Measurements from ENCODE around the gene CYP4F22. TPM values are rescaled to one million over a fixed set of nuclear protein-coding genes. Genes with fewer than 3 reads are reported as not detected.

CYP4F22 gene
- total RNA-seq, 1 donor from 2014 or later: not detected

- H3K4me1 Mint-ChIP-seq: peaks cover 6% of the 10 kb centered on the region
- no peak overlapping the region for H3K4me3 Mint-ChIP-seq
- no peak overlapping the region for H3K27ac Mint-ChIP-seq
- peaks cover 21% of the 10 kb centered on the region for H3K27me3 Mint-ChIP-seq
- CTCF ChIA-PET: no interaction called here
- no peaks in the 10 kb centered on the region for H3K36me3 Mint-ChIP-seq (ENCODE audit: low read depth)
- intact Hi-C loops (cut with micrococcal nuclease): no loop called here
- no peaks in the 10 kb centered on the region for H3K9me3 Mint-ChIP-seq
- ATAC-seq (ENCODE audit: low read depth) (no peak), DNase-seq (no peak)
- POLR2A ChIA-PET: no interaction called here
- TF ChIP-seq CTCF (IDR thresholded peaks at IDR 0.05): no peak
Measured at GRCh38 chr19:15584095-15584494, 75.8 kb downstream of the CYP4F22 start.

- DNase-seq: peak; percentile 75
- TF ChIP-seq CTCF (IDR thresholded peaks at IDR 0.05): no peak
- peaks cover 21% of the 10 kb centered on the region for H3K27me3 Mint-ChIP-seq
- no peak overlapping the region for H3K27ac Mint-ChIP-seq
- H3K9me3 Mint-ChIP-seq: no peaks in the 10 kb centered on the region
- ChIA-PET POLR2A (no interaction called here), CTCF (no interaction called here)
- H3K36me3 Mint-ChIP-seq (ENCODE audit: low read depth): no peaks in the 10 kb centered on the region
- no peak overlapping the region for H3K4me3 Mint-ChIP-seq
- intact Hi-C loops (cut with micrococcal nuclease): no loop called here
- H3K4me1 Mint-ChIP-seq: peaks cover 6% of the 10 kb centered on the region
- peak; percentile 88 for ATAC-seq (ENCODE audit: low read depth)
Measured at GRCh38 chr19:15584541-15585115, 76.3 kb downstream of the CYP4F22 start.

- ChIA-PET POLR2A (interaction anchor here (0.7 kb wide), 1 partner anchor 646 kb away, joined by 3 read pairs; no protein-coding TSS in a partner anchor), CTCF (no interaction called here)
- Mint-ChIP-seq H3K27ac (no peak overlapping the region), H3K9me3 (no peaks in the 10 kb centered on the region), H3K27me3 (peaks cover 24% of the 10 kb centered on the region), H3K4me1 (peaks cover 6% of the 10 kb centered on the region), H3K4me3 (no peak overlapping the region), H3K36me3 (ENCODE audit: low read depth) (no peaks in the 10 kb centered on the region)
- no peak for DNase-seq
- intact Hi-C loops (cut with micrococcal nuclease): no loop called here
- no peak for TF ChIP-seq CTCF (IDR thresholded peaks at IDR 0.05)
- no peak for ATAC-seq (ENCODE audit: low read depth)
Measured at GRCh38 chr19:15587663-15588062, 79.3 kb downstream of the CYP4F22 start.

- H3K36me3 Mint-ChIP-seq (ENCODE audit: low read depth): no peaks in the 10 kb centered on the region
- intact Hi-C loops (cut with micrococcal nuclease): no loop called here
- H3K9me3 Mint-ChIP-seq: no peaks in the 10 kb centered on the region
- ChIA-PET CTCF (no interaction called here), POLR2A (no interaction called here)
- TF ChIP-seq CTCF (IDR thresholded peaks at IDR 0.05): no peak
- H3K4me1 Mint-ChIP-seq: peaks cover 6% of the 10 kb centered on the region
- H3K4me3 Mint-ChIP-seq: no peak overlapping the region
- peaks cover 25% of the 10 kb centered on the region for H3K27me3 Mint-ChIP-seq
- DNase-seq (no peak), ATAC-seq (ENCODE audit: low read depth) (no peak)
- no peak overlapping the region for H3K27ac Mint-ChIP-seq
Measured at GRCh38 chr19:15588265-15588664, 79.9 kb downstream of the CYP4F22 start.

- intact Hi-C loops (cut with micrococcal nuclease): no loop called here
- DNase-seq (no peak), ATAC-seq (ENCODE audit: low read depth) (no peak)
- peaks cover 31% of the 10 kb centered on the region for H3K27me3 Mint-ChIP-seq
- no peak for TF ChIP-seq CTCF (IDR thresholded peaks at IDR 0.05)
- H3K4me3 Mint-ChIP-seq: no peak overlapping the region
- ChIA-PET POLR2A (interaction anchor here (0.5 kb wide), 1 partner anchor 885 kb away, joined by 3 read pairs; no protein-coding TSS in a partner anchor), CTCF (no interaction called here)
- no peaks in the 10 kb centered on the region for H3K36me3 Mint-ChIP-seq (ENCODE audit: low read depth)
- no peaks in the 10 kb centered on the region for H3K9me3 Mint-ChIP-seq
- no peaks in the 10 kb centered on the region for H3K4me1 Mint-ChIP-seq
- H3K27ac Mint-ChIP-seq: no peak overlapping the region
Measured at GRCh38 chr19:15589760-15590451, 81.6 kb downstream of the CYP4F22 start.

All from activated B cell treated with CpG ODN at 0.5 μM for 24 hours (primary cell).